ENCODE results near the gene POU6F2.
"Not testable (repeated sequence)": the region's sequence is repeated elsewhere in the genome, so short reads cannot be mapped to it uniquely, and the experiment has no call there.

The POU6F2 gene

GRCh38 chr7:39001595-39001994 lies 23.9 kb downstream of the POU6F2 start:
- DNase-seq (ENCODE audit: low spot score), result no peak

- no peak for DNase-seq (ENCODE audit: low spot score)
These were observed 25.0 kb downstream of the POU6F2 start for GRCh38 chr7:39002755-39003154.

DNA sequence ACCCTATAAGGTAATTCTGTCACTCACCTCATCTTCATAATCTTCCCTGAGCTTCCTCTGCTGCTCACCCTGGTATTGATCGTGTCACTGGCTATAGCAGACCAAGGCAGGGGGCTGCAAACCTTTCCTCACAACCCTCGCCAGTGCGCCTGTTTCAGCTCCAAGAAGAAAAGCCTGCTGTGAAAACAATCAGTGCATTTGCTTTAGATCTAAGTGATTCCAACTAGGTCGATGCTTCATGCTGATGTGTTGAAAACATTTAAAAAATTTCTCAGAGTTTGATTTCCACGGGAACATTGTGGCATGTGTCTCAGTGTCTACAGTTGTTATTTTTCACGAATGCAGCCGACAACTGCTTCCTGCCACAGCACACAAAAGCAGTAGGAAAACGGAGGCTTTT lies 27.3 kb downstream of the POU6F2 start:
- no peak for DNase-seq (ENCODE audit: low spot score)

DNA sequence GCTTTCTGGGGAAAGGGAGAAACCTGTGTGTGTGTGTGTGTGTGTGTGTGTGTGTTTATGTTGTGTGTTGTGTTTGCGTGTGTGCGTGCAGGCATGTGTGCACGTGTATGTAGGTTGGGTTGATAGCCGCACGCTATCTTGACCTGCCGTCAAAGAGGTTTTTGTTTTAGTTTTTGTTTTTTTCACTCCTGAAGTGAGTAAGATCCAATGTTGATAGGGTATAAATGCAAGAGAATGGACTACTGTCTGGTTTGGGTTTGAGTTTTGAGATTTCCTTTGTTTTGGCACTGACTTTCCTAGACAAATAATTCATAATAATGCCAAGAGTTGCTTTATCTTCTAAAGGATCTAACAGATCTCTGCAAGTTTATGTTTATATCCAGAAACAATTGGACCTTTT lies 27.8 kb downstream of the POU6F2 start:
- DNase-seq (ENCODE audit: low spot score), result no peak

- not testable (repeated sequence) for DNase-seq (ENCODE audit: low spot score)
These were observed 35.6 kb downstream of the POU6F2 start for GRCh38 chr7:39013049-39013939.

DNA sequence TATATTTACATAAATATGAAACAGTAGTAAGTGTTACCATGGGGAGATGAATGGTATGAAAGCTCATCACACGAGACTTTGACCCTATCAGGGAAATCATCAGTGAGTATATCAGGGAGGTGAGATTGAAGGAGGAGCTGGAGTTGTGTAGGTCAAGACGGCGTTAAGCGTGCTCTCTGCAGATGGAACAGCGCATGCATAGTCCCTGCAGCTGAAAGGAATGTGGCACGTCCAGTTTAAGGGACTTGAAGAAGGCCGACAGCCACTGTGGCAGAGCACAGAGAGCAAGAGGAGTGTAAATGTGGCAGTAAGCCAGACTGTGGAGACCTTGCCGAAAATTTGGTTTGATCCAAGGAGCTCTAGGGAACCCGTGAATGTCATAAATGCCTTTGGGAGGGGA lies 38.9 kb downstream of the POU6F2 start:
- no peak for DNase-seq (ENCODE audit: low spot score)

DNA sequence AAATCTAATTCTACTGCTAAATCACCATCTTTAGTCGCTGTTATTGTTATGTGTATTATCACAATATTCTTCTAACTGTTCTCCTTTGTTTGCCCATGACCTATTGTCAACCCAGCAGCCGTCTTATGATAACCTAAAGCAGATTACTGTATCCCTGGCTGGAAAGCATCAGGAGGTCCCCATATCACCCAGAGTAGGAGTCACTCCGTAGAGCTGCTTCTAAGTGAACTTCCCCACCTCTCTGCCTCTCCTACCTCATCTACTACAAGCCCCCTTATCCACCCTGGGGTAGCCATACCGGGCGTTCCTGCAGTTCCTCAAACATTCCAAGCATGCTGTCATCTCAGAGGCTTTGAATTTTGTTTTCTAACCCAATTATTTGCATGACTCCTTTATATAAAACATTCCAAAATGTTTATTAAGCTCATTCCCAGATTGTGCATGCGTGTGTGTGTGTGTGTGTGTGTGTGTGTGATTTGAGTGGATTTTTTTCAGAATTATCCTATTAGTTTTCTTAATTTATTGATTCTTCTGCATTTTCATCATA lies 39.7 kb downstream of the POU6F2 start:
- no peak for DNase-seq (ENCODE audit: low spot score)

- DNase-seq (ENCODE audit: low spot score), result no peak
These were observed 45.1 kb downstream of the POU6F2 start for GRCh38 chr7:39022796-39023195.

DNA sequence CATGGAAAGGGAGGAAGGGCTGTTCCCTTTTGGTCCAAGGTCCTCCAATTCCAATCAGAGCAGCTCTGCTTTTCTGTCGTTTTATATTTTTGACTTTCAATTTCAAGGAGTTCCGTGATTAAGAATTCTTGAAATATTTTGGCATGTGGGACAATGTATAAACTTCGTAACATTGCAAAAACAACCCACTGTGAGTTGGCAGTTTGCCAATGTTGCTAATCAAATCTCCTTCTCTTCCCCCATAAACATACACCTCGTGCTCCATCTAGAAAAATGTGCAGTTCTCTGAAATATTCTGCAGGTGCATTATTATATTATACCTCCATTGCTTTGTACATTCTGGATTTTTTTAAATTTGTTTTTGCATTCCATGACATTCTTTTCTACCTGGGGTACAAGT lies 49.8 kb downstream of the POU6F2 start:
- no peak for DNase-seq (ENCODE audit: low spot score)

GRCh38 chr7:39033885-39034624 lies 56.3 kb downstream of the POU6F2 start:
- no peak for DNase-seq (ENCODE audit: low spot score)

GRCh38 chr7:39035156-39035555 lies 57.4 kb downstream of the POU6F2 start:
- no peak for DNase-seq (ENCODE audit: low spot score)

GRCh38 chr7:39035903-39036302 lies 58.2 kb downstream of the POU6F2 start:
- no peak for DNase-seq (ENCODE audit: low spot score)

- no peak for DNase-seq (ENCODE audit: low spot score)
These were observed 65.0 kb downstream of the POU6F2 start for GRCh38 chr7:39042670-39043069.

DNA sequence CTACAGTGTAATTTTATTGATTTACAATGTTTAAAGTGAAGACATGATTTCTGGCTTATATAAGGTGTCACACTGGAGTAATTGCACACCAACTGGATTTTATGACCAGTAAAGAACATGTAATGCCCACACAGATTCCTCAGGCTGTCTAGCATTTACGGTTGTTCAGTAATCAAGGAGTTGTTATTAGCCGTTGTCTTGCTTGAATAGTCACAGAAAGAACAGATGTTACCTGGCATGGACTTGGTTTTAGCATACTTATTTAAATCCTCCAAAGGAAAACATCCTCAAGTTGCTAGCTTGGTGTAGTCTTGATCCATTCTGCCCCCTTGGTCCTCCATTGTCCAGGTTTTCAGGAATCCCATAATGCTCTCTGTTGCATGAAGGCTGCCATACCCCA lies 65.8 kb downstream of the POU6F2 start:
- DNase-seq (ENCODE audit: low spot score), result no peak

GRCh38 chr7:39044489-39044888 lies 66.8 kb downstream of the POU6F2 start:
- no peak for DNase-seq (ENCODE audit: low spot score)

- no peak for DNase-seq (ENCODE audit: low spot score)
These were observed 67.5 kb downstream of the POU6F2 start for GRCh38 chr7:39045231-39045630.

DNA sequence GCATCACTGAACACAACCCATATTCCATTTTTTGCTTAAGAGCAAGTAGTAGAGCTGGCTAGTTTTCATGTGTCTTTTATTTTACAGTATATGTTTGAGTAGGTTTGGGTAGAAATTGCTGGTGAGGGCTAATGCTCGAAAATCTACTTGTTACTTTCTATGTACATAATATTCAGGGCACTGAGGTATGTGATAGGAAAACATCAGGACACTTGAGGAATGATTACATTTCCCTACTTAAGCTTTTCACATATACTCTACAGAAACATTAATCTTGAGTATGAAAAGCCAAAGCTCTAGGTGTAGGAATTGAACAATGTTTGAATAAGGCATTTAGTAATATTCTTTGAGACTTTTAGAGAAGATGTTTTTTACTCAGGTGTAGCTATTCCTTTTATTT lies 73.6 kb downstream of the POU6F2 start:
- no peak for DNase-seq (ENCODE audit: low spot score)

- no peak for DNase-seq (ENCODE audit: low spot score)
These were observed 74.0 kb downstream of the POU6F2 start for GRCh38 chr7:39051707-39052106.

DNA sequence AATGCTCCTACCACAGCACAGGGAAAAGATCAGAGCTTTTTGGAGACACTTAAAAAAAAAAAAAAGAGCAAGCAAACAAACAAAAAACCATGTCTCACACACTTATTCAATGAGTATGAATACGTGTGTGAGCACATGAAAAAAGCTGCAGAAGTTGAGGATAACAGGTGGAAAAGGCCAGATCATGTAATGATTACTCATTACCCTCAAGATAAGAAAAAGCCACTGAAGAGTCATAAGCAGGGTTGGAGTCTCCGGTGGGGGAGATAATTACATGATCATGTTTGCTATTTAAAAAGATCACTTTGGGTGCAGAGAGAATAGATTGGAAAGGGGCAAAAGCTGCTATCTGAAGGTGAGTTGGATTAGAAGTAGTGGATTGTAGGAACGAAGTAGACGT lies 77.0 kb downstream of the POU6F2 start:
- DNase-seq (ENCODE audit: low spot score), result no peak

DNA sequence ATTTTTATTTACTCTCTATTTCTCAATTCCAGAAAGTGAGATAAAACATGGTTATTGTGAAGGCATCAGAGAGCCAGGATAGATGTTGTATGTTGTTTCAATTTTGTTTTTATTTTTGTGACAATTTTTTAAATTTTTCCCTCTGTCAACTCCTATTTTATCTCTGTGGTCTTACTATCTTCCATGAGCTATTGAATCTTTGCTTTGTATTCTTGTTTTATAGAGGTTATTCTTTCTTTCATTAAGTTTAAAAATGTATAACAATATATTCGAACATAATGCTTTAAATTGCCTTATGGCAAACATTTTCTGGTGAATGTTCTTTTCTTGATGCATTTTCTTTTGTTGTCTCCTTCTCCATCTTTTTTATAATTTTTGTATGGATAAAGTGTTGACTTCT lies 78.4 kb downstream of the POU6F2 start:
- DNase-seq (ENCODE audit: low spot score), result no peak

- no peak for DNase-seq (ENCODE audit: low spot score)
These were observed 85.1 kb downstream of the POU6F2 start for GRCh38 chr7:39062811-39063210.

- DNase-seq (ENCODE audit: low spot score), result peak; percentile 23
These were observed 91.3 kb downstream of the POU6F2 start for GRCh38 chr7:39069031-39069430.
